Measurements from ENCODE around the gene RAD51B.
"Not testable (repeated sequence)": the region's sequence is repeated elsewhere in the genome, so short reads cannot be mapped to it uniquely, and the experiment has no call there.

Gene RAD51B

GRCh38 chr14:68757618-68758081 is 938.1 kb downstream of the RAD51B start:
- DNase-seq, result no peak

DNA sequence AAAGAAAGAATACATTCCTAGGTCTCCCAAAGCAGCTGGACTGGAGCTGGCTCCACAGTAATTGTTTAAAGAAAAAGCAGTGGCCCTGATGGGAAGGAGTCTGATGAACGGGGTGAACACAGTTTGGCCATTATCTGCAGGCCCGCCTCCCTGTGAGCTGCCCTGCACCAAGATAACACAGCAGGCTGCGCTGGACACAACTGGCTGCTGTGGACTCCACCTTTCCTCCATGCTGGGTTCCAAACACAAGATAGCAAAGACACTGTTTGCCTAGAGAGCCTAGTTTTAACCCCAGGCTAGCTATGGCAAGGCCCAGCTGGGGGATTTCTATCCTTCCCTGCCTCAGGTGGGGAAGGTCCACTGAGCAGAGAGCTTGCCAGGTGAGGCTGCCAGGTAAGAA is 938.7 kb downstream of the RAD51B start:
- DNase-seq, result no peak

DNA sequence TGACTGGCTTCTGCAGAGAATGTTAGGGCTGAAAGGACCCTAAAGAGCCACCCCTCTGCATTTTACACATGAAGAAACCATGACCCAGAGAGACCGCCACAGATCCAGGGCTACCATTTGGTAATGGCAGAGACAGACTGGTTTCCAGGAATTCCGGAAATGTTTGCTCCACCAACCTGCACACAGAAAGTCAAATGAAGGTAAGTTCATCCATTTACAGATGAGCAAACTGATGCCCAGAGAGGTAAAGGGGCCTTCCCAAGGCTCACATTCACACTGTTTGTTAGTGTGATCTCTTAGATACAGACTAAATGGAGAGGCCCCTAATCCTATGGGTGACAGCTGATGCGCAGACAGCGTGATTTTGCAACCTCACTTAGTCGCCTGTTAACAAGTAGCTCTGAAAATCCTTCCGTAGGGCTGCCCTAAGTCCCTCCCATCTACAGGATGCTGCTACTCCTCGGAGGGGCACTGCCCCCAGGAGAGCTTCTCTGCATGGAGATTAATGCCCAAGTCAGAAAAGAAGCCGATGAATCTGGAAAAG is 939.5 kb downstream of the RAD51B start:
- no peak for DNase-seq

GRCh38 chr14:68759937-68760336 is 940.4 kb downstream of the RAD51B start:
- no peak for DNase-seq

GRCh38 chr14:68760761-68761160 is 941.2 kb downstream of the RAD51B start:
- no peak for DNase-seq

- no peak for DNase-seq
Measured at GRCh38 chr14:68761391-68761790, 941.8 kb downstream of the RAD51B start.

- DNase-seq, result no peak
Measured at GRCh38 chr14:68762953-68763764, 943.6 kb downstream of the RAD51B start.

GRCh38 chr14:68763843-68764242 is 944.3 kb downstream of the RAD51B start:
- DNase-seq, result not testable (repeated sequence)

DNA sequence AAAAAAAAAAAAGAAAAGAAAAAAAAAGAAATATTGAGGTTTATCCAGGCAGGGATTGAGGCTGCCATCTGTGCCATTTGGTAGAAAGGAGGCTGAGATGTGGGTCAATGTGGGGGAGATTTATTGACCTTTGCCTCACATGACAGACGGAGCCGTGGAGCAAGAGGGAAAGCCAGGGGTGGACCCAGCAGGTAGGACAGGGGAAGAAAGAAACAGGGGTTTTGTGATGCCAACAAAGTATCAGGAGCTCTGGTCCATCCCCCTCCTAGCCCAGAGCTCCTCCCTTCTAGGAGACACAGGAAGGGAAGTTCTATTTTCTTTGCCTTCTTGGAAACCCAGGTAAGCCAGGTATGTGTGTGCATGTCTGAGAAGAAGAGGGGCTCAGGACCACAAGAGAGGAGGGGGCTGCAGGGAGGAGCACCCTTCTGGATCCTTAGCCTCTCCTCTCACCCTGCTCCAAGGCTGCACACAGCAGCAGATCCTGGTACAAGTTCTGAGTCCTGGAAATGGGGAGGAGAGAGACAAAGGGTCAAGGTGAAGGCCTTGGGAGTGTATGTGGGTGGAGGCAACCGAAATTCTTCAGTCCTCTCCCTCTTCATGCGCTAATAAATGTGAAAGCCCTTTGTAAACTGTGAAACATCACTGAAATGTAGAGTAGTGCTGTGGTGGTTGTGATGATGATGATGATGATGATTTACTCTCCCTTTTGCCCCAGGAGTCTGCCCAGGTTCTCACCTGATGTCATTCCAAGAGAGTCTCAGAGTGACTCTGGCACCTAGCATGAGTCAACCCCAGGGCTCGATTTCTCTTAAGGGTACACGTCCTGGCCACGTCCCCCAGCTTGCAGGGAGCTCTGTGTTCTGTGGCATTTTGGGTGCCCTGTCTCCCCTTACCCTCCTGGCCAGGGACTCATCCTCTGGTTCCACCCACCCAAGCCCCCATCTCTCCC is 947.0 kb downstream of the RAD51B start:
- DNase-seq, result no peak

DNA sequence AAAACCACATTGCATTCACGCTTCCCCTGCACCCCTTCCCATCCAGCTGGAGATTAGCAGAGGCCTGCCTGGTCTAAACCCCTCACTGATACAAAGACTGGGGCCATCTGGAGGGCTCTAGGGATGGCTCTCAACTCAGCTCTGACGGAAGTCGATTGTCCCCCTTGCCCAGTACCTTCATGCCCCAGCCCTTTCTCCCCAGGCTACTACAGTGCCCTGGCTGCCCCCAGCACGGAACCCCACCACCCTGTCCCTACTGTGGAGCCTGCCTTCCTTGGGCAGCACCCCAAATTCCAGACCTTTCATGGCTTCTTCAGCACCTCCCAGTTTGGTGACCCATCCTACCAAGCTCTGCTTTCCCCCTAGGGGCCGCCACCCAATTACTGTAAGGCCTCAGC is 947.7 kb downstream of the RAD51B start:
- no peak for DNase-seq

DNA sequence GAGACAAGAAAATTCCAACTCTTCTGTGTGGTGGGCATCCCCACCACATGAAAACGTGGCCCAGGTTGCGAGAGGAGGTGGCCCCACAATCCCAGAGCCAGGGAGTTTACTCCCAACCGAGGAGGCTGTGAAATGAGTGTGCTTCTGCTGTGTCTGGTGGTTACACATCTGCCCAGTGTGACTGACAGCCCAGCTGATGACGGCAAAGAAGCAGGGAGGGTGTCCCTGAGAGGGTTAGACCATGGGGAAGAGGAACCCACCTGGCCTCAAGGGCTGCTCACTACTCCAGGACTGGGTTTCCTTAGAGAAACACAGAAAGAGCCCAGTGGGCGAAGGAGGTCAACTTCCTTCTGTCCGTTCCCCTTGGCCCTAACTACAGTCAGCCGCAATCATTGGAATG is 948.7 kb downstream of the RAD51B start:
- DNase-seq, result no peak

GRCh38 chr14:68770051-68770450 is 950.5 kb downstream of the RAD51B start:
- no peak for DNase-seq

- DNase-seq, result no peak
Measured at GRCh38 chr14:68770553-68771286, 951.1 kb downstream of the RAD51B start.

DNA sequence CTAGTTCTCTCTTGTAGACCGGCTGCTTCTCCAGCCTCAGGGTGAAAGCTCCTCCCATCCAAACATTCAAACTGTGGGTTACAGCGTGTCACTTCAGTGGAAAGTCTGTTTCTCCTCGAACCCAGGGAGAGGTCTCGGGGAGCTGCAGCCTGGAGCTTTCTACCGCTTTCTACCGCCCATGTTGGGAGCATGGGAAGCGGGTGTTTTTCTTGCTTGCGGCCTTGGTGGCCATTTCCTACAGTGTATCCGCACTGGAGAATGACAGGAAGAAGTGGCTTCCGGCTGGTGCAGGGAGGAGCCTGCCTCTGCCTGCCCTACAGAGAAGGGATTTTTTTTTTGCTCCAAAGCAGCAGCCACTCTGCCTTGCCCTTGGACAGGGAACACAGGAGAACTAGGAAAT is 952.1 kb downstream of the RAD51B start:
- DNase-seq, result no peak

- DNase-seq, result no peak
Measured at GRCh38 chr14:68772761-68773381, 953.3 kb downstream of the RAD51B start.

- peak in 1 of 2 experiments; percentile 38 for DNase-seq
Measured at GRCh38 chr14:68774771-68775613, 955.4 kb downstream of the RAD51B start.

GRCh38 chr14:68775614-68776126 is 956.1 kb downstream of the RAD51B start:
- DNase-seq, result no peak

- no peak for DNase-seq
Measured at GRCh38 chr14:68777644-68778043, 958.1 kb downstream of the RAD51B start.

Measured in NCI-H2081 (cell line).